Esophagus mucosa (tissue), 1 donor: ENCODE results near the gene TBL1X. TPM values are rescaled to one million over a fixed set of nuclear protein-coding genes. Genes with fewer than 3 reads are reported as not detected.
"Not testable (repeated sequence)": the region's sequence is repeated elsewhere in the genome, so short reads cannot be mapped to it uniquely, and the experiment has no call there.

Experiments
- ATAC-seq: fragments of 200-7000 bp; cut with Tn5 transposase; one replicate; pipeline ENCODE4 v1.9.1; 2020
- total RNA-seq: library from RNA; stranded (reverse); gene quantifications from one replicate; pipeline ENCODE4 v1.2.4, GENCODE V29; 2023
- donor health status: DM: yes; HTN: yes; CAD: no.

Gene TBL1X
- total RNA-seq, 1 donor from 2014 or later: 21.8 TPM

DNA sequence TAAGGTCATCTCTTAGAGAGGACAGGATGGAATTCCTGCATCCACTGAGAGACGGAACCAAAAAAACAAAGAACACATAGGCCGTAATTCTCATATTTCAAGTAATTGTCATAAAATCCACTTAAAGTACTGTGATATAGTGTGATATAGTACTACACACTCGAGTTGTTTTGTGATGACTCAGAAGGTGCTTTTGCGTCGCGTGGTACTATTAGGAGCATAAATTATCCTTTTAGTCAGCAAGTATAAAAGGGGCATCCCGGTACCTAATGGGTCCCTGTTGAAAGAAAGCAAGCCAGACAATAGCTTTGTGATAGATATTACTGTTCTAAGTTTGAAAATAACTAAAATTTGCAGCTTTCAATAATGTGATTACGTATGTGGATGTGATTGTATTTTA is 245.5 kb downstream of the TBL1X start:
- ATAC-seq: no peak

DNA sequence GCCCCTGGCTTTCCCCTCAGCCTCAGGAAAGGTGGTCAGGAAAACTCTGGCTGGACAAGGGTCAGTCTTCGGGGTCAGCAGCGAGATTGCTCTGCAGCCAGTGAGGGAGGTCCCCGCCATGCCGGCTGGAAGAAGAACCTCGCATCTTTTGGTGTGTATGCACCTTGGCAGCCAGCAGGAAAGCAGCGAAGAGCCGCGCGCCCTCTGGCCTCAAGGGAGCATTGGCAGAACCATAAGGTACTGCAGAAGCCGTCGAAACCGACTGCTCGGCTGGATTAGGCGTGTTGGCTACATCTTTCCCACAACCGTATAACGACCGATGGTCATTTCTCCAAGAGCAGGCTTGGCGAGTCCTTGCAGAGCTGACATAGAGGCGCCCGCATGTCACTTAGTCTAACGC is 252.5 kb downstream of the TBL1X start:
- ATAC-seq: no peak

DNA sequence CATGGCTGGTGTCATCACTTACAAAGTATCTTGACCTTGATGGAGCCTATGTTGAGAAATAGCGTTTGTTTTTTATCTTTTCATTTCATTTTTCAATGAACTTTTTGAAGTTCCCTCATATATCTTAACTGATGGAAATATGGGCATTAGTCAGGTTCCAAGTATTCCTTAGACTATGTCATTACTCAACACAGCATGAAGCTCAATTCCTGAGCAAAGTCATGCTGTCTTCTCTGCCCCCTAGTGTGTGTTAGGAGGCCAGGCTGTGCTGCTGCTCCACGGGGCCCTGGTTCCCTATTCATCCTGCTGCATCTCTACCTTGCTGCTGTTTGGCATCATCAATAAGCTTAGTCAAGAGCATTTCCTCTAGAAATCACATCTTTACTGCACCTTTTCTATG is 259.9 kb downstream of the TBL1X start:
- no peak for ATAC-seq

DNA sequence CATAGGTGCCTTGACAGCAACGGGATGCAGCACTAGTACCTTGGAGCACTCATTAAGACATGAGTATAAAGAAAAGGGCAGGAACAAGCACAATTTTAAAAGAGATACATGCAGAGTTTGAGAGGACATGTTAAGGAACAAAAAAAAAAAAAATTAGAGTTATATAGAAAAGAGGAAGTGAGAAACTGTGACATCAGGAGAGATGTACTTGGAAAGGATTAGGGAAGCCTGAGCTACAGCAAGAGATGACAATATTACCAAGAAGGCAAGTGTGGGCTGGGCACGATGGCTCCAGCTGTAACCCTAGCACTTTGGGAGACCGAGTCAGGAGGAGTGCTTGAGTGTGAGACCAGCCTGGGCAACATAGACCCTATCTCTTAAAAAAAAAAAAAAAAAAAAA is 263.4 kb downstream of the TBL1X start:
- no peak for ATAC-seq

DNA sequence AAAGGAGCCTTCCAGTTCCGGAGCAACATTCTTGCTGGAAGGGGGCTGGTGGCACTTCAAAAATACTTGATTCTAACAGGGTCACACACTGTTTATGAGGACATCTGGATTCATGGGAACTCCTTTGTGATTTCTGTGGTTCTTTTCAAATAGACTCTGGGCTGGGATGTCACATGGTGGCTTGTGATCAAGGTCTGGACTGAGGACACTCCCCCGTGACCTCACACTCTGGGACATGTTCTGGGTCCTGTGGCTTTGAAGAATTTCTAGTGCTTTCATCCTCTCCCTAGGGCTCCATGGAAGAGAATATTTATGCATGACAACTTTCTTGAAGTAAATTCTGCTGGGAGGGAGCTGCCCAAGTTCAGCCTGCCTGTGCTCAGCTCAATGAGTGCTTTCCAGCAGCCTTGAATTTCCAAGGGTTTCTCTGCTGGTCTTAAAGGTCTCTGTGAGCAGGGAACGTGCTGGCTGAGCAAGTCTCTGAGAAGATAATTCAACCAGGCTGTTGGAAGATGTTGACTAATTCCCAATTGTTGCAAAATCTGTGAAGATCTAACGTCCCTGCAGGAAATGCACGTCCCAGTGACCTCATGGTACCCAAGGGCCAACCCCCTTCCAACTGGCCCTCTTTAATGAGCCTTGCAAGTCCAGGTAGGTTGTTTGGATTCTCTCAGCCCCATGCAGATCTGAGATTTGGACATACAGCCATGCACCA is 264.5 kb downstream of the TBL1X start:
- no peak for ATAC-seq

DNA sequence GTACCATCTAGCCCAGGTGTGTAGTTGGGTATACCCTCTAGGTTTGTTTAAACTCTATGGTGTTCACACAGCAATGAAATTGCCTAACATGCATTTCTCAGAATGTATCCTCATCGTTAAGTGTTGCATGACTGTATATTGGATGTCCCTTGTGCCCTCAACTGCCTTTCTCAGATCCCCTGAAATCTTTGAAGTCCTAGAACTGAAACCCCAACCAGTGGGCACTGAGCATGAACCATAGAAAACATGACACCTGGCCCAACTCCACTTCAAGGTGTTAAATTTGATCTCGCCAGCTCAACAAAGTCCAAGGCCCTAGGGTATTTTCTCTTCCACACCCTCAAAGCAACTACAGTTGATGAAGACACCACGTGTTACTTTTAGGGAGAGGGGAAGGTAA is 265.2 kb downstream of the TBL1X start:
- ATAC-seq: no peak

DNA sequence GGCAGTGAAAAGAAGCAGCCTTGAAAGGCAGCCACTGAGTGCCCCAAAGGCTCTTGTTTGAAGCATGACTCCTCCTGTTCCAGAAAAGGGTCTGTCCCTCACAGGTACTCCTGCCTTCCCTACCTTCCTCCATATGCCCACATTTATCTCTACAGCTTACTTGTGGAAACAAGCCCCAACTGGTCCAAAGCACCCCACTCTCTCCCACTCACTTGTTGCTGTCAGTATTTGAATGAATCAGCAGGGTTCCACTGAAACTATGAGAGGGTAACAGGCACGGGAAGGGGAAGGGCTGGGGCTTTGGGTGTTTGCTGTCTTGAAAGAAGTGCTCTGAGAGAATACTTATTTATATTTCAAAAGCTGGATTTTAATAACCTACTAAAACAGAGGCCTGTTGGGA is 265.9 kb downstream of the TBL1X start:
- ATAC-seq: no peak

DNA sequence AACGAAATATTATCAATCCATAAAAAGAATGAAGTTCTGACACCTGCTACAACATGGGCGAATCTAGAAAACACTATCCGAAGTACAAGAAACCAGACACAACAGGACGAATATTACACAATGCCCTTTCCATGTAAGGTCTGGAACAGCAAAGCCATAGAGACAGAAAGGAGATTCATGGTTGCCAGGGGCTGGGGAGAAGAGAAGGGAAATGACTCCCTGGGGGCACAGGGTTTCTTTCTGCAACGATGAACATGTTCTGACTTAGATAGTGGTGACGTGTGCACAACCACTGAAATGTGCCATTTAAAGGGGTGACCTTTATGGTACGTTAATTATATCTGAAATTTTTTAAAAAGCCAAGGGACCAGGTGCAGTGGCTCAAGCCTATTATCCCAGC is 272.5 kb downstream of the TBL1X start:
- ATAC-seq: no peak

DNA sequence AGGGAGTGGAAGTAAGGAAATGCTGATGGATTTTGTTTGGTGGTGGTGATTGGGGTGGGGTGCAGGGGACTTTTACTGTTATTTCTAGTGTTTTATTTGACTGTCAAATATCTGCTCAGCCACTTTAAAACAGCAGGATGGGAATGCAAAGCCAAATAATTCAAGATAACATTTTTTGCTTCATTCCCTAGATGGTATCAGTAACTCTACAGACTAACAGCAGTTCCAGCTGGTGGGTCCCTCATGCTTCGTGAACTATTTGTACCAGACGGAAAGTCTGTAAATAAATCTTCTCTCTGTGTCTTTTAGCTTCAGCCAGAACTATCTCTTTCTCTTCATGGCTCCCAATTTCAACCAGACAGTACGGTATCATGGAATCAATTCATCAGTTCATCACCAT is 273.3 kb downstream of the TBL1X start:
- no peak for ATAC-seq

DNA sequence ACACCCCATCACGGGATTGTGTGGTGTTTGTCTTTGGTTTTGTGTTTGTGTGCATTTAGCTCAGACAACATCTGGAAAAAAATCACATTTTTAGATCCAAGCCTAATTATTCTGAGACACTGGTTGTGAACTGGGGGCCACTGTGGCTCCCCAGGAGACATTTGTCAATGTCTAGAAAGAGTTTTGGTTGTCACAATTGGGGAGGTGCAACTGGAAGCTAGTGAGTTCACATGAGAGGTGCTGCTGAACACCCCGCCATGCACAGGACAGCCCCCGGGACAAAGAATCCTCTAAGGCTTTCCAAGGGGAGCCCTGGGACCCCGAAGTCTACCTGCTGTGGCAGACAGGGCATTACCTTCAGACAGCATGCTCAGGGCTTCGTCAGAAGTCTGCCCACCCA is 274.3 kb downstream of the TBL1X start:
- ATAC-seq: no peak

DNA sequence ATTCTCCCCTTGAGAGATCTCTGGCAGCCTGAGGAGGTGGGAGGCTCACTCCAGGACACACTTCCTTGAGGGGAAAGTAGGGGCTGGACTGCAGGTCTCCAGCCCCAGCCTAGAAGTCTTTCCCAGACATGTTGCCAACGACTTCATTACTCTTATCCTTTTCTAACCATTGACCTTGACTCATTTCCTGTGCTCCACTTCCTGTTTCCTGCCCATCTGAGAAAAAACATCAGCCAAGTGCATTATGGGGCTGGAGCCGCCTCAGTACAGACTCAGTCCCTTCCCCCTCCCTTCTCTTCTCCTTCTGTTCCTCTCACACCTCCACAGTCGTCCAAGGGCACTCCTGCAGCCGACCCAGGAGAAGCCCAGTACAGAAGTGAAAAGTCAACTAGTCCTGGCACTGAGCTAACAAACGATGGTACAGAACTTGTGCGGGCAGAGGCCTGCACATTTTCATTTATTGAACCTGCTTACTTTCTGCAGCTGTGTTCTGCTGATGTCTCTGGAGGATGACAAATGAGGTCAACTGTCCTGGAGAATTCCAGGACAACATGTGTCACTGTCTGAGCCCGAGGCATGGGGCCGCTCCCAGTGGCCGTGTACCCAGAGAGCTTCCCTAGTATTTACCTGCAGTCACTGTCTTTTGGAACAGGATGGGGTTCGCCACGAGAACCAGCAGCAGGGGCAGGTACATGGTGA is 280.7 kb downstream of the TBL1X start:
- peak; percentile 60 for ATAC-seq

DNA sequence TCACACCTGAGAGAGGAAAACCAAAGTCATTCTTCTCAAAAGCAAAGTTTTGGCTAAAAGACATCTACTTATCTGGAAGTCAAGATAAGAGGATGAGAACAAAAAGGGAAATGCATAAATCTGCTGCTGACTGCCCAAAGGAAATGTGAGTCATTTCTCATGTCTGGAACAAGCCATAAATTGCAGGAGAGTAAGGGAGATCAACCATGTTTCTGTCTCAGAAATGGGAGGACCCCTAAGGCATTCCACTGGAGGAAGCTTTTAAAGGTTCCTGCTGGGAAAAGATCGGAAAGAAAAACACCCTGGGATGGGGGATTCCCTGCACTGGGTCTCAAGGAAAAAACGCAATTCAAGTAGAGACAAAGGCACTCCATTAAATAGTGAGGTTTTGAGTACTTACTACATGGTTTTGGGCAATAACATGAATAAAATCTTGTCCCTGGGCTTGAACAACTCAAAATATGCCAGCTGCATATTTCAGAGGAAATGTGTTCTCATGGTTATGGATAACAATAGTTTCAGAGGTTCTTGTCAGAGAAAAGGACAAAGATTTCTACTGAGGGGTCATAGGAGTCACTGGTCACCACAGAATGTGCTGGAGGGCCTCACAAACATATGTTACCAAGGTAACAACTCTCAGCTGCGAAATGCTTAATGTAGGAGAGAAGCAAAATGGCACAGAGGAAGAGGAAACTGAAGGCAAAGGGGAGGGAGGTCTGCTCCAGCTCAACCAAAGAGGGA is 281.5 kb downstream of the TBL1X start:
- ATAC-seq: no peak

DNA sequence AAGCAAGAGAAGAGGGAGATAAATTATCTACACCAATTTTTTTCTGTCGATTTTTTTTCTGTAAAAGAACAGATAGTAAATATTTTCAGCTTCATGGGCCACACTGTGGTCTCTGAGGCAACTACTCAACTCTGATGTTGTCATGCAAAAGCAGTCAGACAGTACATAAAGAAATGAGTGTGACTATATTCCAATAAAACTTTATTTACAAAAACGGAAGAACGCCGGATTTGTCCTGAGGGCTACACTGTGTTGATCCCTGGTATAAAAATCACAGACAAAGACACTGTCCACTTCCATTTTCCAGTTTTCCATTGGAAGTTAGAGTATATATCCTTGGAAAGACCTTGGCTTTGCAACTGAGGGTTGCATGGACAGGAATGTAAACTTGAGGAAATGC is 282.8 kb downstream of the TBL1X start:
- no peak for ATAC-seq

DNA sequence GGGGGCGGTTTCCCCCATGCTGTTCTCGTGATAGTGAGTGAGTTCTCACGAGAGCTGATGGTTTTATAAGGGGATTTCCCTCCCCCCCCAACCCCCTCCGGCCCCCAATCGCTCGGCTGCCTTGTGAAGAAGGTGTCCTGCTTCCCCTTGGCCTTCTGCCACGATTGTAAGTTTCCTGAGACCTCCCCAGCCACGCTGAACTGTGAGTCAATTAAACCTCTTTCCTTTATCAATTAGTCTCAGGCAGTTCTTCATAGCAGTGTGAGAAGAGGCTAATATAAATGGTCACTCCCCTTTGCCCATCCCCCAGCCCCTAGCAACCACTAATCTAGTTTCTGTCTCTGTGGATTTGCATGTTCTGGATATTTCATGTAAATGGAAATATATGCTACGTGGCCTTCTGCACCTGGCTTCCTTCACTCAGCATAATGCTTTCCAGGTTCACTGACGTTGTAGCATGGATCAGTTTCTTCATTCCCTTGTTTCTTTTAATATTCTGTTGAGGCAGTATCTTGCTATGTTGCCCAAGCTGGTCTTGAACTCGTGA is 284.4 kb downstream of the TBL1X start:
- no peak for ATAC-seq

DNA sequence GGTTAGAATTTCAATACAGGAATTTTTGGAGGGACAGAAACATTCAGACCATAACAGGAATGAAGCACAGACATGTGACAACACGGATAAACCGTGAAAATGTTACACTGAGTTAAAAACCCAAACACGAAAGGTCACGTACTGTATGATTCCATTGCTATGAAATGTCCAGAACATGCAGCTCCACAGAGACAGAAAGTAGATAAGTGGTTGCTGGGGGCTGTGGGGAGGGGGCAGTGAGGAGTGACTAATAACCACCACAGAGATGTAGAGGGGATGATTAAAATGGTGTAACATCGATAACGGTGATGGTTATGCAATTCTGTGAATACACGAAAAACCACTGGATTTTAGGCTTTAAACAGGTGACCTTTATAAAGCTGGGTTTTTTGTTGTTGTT is 292.5 kb downstream of the TBL1X start:
- no peak for ATAC-seq

DNA sequence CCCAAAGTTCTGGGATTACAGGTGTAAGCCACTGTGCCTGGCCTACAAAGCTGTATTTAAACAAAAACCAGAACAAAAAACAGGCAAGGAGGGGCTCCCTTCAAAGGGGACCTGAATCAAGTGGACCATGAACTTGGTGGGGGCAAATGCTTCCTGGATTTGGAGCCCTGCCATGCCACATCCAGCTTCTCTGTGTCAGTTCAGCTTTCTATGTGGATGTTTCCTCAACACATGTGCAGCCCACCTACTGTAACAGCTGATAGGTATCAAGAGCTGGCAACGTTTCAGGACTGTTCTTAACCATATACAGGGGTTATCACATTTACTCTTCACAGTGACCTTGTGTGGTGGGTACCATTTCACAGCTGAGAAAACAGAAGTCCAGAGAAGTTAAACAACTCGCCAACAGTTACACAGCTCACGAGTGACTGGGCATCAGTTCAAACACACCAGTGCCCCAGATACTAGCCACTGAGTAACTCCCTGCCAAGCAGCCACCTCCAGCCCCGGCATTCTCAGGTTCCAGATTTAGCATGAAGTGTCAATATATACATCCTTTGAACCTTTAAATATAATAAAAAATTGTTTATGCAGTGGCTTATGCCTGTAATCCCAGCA is 293.3 kb downstream of the TBL1X start:
- ATAC-seq: no peak

DNA sequence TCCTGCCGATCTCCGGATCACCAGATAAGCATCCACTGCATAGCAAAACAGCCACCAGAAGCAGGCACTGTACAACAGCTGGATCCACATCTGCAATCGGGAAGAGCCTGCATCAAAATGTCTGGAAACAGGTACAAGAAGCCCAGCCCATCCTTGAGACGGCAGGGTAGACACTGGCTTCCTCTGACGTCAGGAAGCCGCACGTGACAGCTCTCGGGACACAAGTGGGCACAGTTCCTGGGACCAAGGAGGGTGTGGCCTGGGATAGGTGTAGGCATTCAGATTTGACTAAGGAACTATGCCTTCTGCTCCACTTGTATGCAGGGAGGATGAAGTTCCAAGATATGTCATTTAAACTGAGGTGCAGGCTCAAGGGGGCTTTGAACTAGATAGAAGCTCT is 294.5 kb downstream of the TBL1X start:
- ATAC-seq: no peak

DNA sequence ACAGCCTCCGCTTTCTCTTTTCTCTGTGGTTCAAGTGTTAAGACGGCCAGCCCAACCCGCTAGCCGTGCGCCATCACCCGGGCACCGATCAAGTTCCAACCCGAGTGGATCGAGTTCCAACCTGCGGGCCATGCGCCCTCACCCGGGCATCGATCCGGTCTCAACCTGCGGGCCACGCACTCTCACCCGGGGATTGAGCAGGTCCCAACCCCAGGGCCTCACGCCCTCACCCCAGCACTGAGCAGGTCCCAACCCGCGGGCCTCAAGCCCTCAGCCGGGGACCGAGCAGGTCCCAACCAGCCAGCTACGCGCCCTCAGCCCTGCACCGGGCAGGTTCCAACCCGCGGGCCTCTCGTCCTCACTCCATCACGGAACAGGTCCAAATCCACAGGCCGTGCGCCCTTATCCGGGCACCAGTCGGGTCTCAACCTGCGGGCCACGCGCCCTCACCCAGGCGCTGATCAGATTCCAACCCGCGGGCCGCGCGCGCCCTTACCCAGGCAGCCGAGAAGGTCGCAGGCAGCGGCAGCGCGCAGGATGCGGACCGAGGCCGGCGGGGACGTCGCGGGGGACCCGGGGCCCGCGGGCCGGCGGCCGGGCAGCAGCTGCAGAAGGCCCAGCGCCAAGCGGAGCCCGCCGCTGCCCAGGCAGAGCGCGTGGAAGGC is 300.3 kb downstream of the TBL1X start:
- ATAC-seq: peak; percentile 90

DNA sequence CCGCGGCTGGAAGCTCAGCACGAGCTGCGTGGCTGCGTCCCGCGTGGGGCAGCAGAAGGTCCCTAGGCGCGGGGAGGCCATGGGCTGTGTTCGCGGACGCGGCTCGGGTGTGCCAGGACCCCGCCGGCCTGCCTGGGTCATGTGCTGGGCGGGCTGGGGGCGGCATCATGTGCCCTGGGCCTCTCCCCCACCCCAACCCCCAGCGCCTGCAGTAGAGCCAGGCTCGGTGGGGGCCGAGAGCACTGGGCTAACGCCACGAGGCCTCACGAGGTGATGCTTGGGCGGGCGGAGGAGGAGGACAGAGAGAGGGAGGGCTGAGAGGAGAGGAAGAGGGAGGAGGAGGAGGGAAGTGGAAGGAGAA is 300.9 kb downstream of the TBL1X start, which contains the start of gene GPR143:
Gene GPR143, minus strand, starts transcription at position 111 of the 361 bp plus-strand sequence. Its CDS starts 30 bp downstream, at position 81.
- ATAC-seq: no peak

DNA sequence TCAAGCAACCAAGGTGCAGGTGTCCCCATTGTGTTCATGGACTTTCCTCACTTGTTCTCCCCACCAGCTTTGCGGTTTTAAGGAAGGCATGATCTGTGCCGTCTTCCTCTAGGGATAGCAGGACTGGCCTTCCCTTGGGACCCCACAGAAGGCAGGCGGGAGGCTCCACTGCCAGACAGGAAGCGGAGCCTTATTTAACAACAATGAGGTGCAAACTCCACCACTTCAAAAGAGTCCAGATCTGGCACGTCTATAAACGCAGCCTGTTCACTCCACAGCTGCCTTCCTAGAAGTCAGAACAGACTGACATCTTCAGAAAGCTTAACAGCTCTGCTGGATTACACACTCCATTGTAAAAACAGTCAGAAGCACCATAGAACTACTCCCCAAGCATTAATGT is 302.5 kb downstream of the TBL1X start:
- no peak for ATAC-seq

DNA sequence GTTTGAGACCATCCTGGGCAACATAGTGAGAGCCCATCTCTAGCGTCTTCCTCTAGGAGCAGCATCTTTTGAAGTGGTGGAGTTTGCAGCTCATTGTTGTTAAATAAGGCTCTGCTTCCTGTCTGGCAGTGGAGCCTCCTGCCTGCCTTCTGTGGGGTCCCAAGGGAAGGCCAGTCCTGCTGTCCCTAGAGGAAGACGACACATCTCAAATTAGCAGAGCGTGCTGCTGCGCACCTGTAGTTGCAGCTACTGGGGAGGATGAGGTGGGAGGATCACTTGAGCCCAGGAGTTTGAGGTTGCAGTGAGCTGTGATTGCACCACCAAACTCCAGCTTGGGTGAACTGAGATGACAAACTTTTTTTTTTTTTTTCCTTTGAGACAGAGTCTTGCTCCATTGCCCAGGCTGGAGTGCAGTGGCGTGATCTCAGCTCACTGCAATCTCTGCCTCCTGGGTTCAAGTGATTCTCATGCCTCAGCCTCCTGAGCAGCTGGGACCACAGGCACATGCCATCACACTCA is 303.5 kb downstream of the TBL1X start:
- ATAC-seq: not testable (repeated sequence)

DNA sequence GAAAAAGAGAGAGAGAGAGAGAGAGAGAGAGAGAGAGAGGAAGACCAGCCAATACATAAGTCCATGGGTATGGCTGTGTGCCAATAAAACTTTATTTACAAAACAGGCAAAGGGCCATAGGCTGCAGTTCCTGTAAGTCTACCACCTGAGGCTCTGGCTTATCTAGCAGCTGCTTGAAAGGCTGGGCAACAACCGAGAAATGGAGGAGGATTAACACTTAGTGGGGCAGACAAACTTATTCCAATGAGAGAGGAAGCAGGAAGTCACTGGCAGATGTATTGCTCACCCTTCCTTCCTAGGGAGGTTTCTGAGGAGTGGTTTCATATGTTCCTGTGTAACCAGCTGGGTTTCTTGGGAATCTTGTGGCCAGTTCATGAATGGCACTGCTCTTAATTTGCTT is 305.5 kb downstream of the TBL1X start:
- peak; percentile 91 for ATAC-seq
